ENCODE measurements around the gene TNS1.

Gene TNS1

DNA sequence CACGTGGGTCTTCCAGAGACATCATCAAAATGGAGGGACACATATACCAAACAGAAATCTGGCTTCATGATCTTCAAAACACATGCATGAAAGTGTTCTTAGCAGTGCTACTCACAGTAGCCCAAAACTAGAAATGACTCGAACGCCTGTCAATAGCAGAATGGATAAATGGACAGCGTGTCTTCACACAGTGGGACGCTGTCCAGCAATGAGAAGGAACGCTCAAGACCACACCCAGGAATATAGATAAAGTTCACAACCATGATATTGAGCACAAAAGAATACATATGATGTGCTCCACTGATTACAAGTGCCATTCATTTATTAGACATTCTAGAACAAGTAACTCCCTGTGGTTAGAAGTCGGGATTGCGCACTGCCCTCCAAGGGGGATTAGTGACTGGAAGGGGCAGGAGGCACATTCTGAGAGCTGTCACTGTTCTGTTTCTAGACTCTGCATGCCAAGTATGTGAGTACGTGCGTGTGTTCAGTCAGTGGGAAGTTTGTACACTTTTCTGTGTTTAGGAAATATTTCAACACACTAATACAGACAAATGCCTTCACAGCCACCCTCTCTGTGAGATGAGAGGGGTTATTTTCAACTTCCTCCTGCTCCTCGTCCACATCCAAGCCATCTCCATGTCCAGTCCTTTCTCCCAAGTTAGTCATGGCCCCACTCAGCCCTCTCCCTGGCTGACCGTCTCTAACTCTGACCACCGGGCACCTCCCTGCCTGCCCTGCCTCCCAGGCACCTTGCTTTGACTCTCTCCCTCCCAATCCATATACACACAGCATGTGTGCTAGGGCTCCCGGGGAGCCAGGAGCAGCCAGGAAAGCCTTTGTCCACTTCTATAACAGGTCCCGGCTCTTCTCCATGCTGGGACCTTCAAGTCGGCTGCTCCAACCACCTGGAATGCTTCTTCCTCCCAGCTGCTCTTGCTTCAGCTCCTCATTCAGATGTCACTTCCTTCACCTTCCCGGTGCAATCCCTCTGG lies 26.9 kb upstream of the TNS1 start:
- DNase-seq (ENCODE audit: low spot score): no peak

DNA sequence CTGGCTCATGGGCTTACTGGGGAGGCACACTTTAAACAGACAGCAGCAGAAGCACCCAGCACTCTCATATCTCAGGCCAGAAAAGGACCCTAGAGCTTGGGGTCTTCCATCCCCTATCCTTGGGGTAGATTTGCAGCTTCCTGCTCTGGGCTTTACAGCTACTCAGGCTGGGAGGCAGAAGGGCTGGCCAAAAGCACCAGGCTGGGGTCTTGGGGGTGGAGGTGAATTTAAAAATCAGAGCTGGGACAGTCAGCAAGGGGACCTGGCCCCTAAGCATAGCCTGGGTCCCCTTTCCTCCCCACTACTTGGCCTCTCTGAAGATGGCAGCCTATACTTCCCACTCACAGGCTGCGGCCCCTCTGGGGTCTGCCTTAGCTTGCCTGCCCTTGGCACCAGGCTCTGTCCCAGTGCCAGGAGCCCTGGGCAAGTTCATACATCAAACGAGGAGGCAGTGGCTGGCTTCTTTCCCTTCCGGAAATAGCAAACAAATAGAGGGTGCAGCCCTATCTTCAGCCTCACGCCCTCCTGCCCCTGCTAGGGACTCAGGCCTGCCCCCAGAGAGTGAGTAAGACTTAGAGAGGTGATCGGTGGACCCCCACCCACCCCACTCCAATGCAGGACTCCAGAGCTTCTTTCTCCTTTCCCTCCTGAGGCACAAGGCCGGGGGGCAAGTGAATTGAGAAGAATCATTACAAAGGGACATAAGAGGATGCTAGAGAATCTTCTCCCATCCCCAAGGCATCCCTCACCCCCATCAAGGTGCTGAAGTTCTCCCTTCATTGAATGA lies 26.0 kb upstream of the TNS1 start:
- DNase-seq (ENCODE audit: low spot score): no peak
- TF ChIP-seq, protein P1, sequence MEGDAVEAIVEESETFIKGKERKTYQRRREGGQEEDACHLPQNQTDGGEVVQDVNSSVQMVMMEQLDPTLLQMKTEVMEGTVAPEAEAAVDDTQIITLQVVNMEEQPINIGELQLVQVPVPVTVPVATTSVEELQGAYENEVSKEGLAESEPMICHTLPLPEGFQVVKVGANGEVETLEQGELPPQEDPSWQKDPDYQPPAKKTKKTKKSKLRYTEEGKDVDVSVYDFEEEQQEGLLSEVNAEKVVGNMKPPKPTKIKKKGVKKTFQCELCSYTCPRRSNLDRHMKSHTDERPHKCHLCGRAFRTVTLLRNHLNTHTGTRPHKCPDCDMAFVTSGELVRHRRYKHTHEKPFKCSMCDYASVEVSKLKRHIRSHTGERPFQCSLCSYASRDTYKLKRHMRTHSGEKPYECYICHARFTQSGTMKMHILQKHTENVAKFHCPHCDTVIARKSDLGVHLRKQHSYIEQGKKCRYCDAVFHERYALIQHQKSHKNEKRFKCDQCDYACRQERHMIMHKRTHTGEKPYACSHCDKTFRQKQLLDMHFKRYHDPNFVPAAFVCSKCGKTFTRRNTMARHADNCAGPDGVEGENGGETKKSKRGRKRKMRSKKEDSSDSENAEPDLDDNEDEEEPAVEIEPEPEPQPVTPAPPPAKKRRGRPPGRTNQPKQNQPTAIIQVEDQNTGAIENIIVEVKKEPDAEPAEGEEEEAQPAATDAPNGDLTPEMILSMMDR (IDR thresholded peaks at IDR 0.05; ENCODE audit: extremely low read depth, missing control alignments): no peak

More for the DNA sequence above, 26.9 kb upstream of the TNS1 start:
- TF ChIP-seq, protein P1 (IDR thresholded peaks at IDR 0.05; ENCODE audit: extremely low read depth, missing control alignments): no peak

DNA sequence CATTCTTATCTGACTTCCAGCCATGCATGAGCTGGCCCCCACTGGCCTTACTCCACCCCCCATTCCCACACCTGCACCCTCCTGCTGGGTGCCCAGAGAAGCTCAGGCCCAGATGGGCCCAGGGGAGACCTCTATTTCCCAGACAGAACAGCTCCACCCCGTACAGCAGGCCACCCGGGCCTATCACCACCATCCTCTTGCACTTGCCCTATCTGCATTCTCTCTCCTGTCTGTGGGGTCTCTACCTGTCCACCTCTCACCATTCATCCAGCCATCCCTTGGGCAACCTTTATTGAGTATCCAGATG lies 25.3 kb upstream of the TNS1 start:
- TF ChIP-seq, protein P1 (IDR thresholded peaks at IDR 0.05; ENCODE audit: extremely low read depth, missing control alignments): no peak

DNA sequence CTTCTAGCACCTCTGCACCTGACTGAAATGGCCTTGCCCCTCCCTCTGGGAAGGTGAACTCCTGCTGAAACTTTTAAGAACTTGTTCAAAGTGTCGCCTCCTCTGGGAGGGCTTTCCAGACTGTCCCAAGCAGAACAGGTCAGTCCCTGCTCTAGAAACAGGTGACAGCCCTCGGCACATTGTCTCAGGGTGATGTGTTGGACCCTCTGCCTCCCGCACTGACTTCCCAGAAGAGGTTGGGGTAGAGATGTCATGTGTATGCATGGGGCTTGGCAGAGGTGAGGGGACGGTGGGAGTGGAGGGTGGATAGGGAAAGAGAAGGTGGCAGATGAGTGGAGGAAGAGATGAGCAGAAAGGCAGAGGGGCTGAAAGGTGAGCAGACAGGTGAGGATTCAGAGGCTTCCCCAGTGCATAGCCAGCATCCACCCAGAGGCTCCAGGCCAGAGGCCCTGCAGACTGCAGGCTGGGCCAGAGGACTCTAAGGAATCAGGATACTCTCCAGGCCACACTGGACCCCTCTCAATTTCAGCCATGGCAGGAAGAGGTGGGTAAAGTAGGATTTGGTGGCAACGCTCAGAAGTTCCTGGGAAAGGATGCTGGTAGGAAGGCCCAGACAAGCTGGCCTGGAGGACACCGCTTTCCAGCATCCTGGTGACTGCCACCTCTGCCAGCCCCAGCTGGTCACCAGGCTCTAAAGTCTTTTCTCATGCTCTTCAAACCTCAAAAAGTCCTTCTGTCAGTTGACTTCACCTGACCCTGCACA lies 24.8 kb upstream of the TNS1 start:
- TF ChIP-seq, protein P1 (IDR thresholded peaks at IDR 0.05; ENCODE audit: extremely low read depth, missing control alignments): no peak
- DNase-seq (ENCODE audit: low spot score): no peak

More for the DNA sequence above, 25.3 kb upstream of the TNS1 start:
- DNase-seq (ENCODE audit: low spot score): no peak

DNA sequence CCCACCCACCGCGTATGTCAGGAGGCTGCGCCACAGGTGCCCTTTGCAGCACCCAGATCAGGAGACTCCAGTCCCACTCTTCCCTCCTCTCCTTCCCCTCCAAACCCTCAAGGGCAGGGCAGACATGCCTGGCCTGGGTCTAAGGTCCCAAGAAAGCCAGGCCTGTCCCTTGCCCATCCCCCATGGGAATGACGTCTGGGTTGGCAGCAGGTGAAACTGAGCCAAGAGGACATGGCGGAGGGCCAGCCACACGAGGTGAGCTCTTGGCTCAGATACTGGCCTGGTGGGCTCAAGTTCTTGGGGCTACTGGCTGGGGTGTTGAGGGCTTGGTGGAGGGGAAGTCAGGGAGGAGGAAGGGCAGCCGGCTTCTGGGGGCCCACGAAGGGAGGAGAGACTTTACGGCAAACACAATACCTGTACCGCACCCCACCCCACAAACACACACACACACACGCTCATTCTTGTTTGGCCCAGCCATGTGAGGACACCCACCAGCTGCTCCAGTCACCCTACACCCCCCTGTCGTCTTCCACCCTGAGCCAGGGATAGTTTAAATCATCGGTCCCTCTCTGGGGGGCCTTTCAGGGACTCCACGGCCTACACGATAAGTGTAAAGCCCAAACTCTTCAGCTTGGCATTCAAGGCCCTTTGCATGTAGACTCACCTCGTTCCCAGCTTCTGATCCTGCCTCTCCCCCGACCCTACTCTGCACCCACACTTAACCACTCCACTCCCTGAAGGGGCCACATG lies 24.1 kb upstream of the TNS1 start:
- TF ChIP-seq, protein P1 (IDR thresholded peaks at IDR 0.05; ENCODE audit: extremely low read depth, missing control alignments): no peak
- no peak for DNase-seq (ENCODE audit: low spot score)

DNA sequence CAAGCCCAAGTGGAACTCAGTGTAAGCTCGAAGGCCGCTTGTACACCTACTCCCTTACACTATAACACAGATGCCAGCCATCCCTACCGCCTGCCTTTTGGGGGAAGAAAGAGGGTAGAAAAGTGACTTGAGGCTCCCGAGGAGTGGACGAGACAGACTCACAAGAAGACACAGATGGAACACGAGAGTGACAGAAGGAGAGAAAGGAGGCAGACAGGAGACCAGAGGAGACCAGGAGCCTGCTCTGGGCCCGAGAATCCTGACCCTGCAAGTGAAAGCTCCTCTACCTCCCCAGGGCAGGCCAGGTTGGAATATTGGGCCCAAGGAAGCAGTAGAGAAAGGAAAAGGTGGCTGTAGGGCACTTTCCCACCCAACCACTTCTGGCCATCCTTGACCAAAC lies 23.4 kb upstream of the TNS1 start:
- TF ChIP-seq, protein P1 (IDR thresholded peaks at IDR 0.05; ENCODE audit: extremely low read depth, missing control alignments): no peak
- DNase-seq (ENCODE audit: low spot score): no peak
